Thyroid gland (tissue), 4 donors: ENCODE data around the gene PCSK2. TPM values are rescaled to one million over a fixed set of nuclear protein-coding genes. Genes with fewer than 3 reads are reported as not detected.

ENCODE experiments used
- DNase-seq, 2 donors: peaks; one replicate each; pipeline ENCODE4 v3.0.0-alpha.2; 2019
- H3K27ac ChIP-seq, 3 donors: fragments of 200-600 bp; sonication (generic); 1 replicate in 2 of 3; 2 replicates in 1 of 3; pipeline ENCODE4 v1.5.1; 2016 to 2019; ENCODE audit warnings: mild to moderate bottlenecking in 1 of 3, moderate library complexity in 1 of 3
- H3K27me3 ChIP-seq: fragments of 200-600 bp; sonication (generic); one replicate; pipeline ENCODE4 v1.5.1; 2019
- H3K36me3 ChIP-seq, 2 donors: fragments of 200-600 bp; sonication (generic); one replicate each; pipeline ENCODE4 v1.5.1; 2016 to 2019
- H3K4me1 ChIP-seq, 2 donors: fragments of 200-600 bp; sonication (generic); one replicate each; pipeline ENCODE4 v1.5.1; 2017 to 2019
- H3K4me3 ChIP-seq, 3 donors: fragments of 200-600 bp; sonication (generic); replicated peaks in 1 of 3; 1 replicate in 2 of 3; 2 replicates in 1 of 3; pipeline ENCODE4 v1.5.1; 2016; ENCODE audit warnings: mild to moderate bottlenecking in 1 of 3
- H3K9me3 ChIP-seq: fragments of 200-600 bp; sonication (generic); one replicate; pipeline ENCODE4 v1.5.1; 2017
- CTCF ChIP-seq, 6 experiments: fragments of 200-600 bp in 3 of 6; fragments of 450-650 bp in 3 of 6; sonication (generic) in 3 of 6; IDR thresholded peaks; one replicate each; pipeline ENCODE4 v1.5.1; 2016 to 2019; ENCODE audit warnings: antibody characterized with exemption in 6 of 6, mild to moderate bottlenecking in 2 of 6, inconsistent platforms in 1 of 6, moderate library complexity in 1 of 6
- POLR2A ChIP-seq, 2 donors: fragments of 450-650 bp; IDR thresholded peaks; one replicate each; pipeline ENCODE4 v1.6.1; 2017; ENCODE audit warnings: antibody characterized with exemption in 2 of 2, mild to moderate bottlenecking in 2 of 2, moderate library complexity in 1 of 2
- WGBS, 2 donors: methylation state at CpG; one replicate each; pipeline ENCODE4 v1.1.5; 2017; 5-methylcytosine and 5-hydroxymethylcytosine counted together
- intact Hi-C: fragments of 100-400 bp; cut with DNase I; formaldehyde crosslinking; loops from one replicate; pipeline ENCODE4 v1.15.1; 2023
- total RNA-seq, 4 donors: library from RNA; depleted of rRNA; stranded (reverse); fragments of >200 nt; gene quantifications; one replicate each; pipeline ENCODE4 v1.2.3, GENCODE V29; 2016

The PCSK2 gene
- total RNA-seq, 4 donors from 2014 or later, result 43.2 to 242 (median 112) TPM

- Histone ChIP-seq H3K4me3 (no peak overlapping the region), H3K4me1 (peaks cover under 1 to 9% of the 10 kb centered on the region in 2 donors), H3K36me3 (no peaks in the 10 kb centered on the region), H3K9me3 (no peaks in the 10 kb centered on the region), H3K27me3 (no peaks in the 10 kb centered on the region), H3K27ac (no peak overlapping the region)
- 93% methylated on average over 9 of the region's 9 CpGs for WGBS, 2 donors
- no peak for DNase-seq
- intact Hi-C loops, result no loop called here
- TF ChIP-seq POLR2A (IDR thresholded peaks at IDR 0.05) (no peak), CTCF (IDR thresholded peaks at IDR 0.05) (no peak)
Observed at GRCh38 chr20:17495826-17496225, 269.0 kb downstream of the PCSK2 start.

- no peaks in the 10 kb centered on the region for H3K27me3 ChIP-seq
- H3K9me3 ChIP-seq, result no peaks in the 10 kb centered on the region
- H3K27ac ChIP-seq, result peak overlapping the region in 1 of 3 donors; percentile 36
- no peaks in the 10 kb centered on the region for H3K36me3 ChIP-seq
- intact Hi-C loops, result no loop called here
- DNase-seq, result peak; percentile 21 to 40
- peaks cover 10 to 14% of the 10 kb centered on the region in 2 donors for H3K4me1 ChIP-seq
- WGBS, 2 donors, result 25 to 28% methylated on average over 10 to 11 of the region's 11 CpGs
- TF ChIP-seq CTCF (IDR thresholded peaks at IDR 0.05) (no peak), POLR2A (IDR thresholded peaks at IDR 0.05) (no peak)
- H3K4me3 ChIP-seq, result no peak overlapping the region
Observed at GRCh38 chr20:17497821-17498580, 271.2 kb downstream of the PCSK2 start.

GRCh38 chr20:17498641-17499040, 271.8 kb downstream of the PCSK2 start:
- WGBS, 2 donors, result 78 to 84% methylated on average over 13 of the region's 13 CpGs
- no peak for TF ChIP-seq POLR2A (IDR thresholded peaks at IDR 0.05)
- TF ChIP-seq CTCF (IDR thresholded peaks at IDR 0.05), result no peak

GRCh38 chr20:17499041-17499440, 272.2 kb downstream of the PCSK2 start:
- intact Hi-C loops, result no loop called here
- WGBS, 2 donors, result 76 to 81% methylated on average over 5 of the region's 5 CpGs
- no peaks in the 10 kb centered on the region for H3K9me3 ChIP-seq
- H3K27ac ChIP-seq, result no peak overlapping the region
- no peak overlapping the region for H3K4me3 ChIP-seq
- peak in 1 of 2 donors; percentile 23 for DNase-seq
- H3K4me1 ChIP-seq, result peaks cover 10 to 14% of the 10 kb centered on the region in 2 donors
- H3K36me3 ChIP-seq, result no peaks in the 10 kb centered on the region
- no peaks in the 10 kb centered on the region for H3K27me3 ChIP-seq
- TF ChIP-seq POLR2A (IDR thresholded peaks at IDR 0.05) (no peak), CTCF (IDR thresholded peaks at IDR 0.05) (no peak)

More at GRCh38 chr20:17498641-17499040, 271.8 kb downstream of the PCSK2 start:
- peak in 1 of 2 donors; percentile 12 for DNase-seq
- intact Hi-C loops, result no loop called here
- Histone ChIP-seq H3K4me1 (peaks cover 10 to 14% of the 10 kb centered on the region in 2 donors), H3K4me3 (no peak overlapping the region), H3K36me3 (no peaks in the 10 kb centered on the region), H3K27me3 (no peaks in the 10 kb centered on the region), H3K9me3 (no peaks in the 10 kb centered on the region), H3K27ac (no peak overlapping the region)

- no peak for DNase-seq
- Histone ChIP-seq H3K9me3 (no peaks in the 10 kb centered on the region), H3K27me3 (no peaks in the 10 kb centered on the region), H3K4me1 (peaks cover 10 to 14% of the 10 kb centered on the region in 2 donors), H3K36me3 (no peaks in the 10 kb centered on the region), H3K27ac (peak overlapping the region in 1 of 3 donors; percentile 10), H3K4me3 (no peak overlapping the region)
- 85 to 92% methylated on average over 10 of the region's 10 CpGs for WGBS, 2 donors
- TF ChIP-seq CTCF (IDR thresholded peaks at IDR 0.05), result no peak
- TF ChIP-seq POLR2A (IDR thresholded peaks at IDR 0.05), result no peak
- intact Hi-C loops, result loop anchor here (10.0 kb wide), 2 partner anchors 395 to 495 kb away; no protein-coding TSS in a partner anchor
Observed at GRCh38 chr20:17500271-17500670, 273.4 kb downstream of the PCSK2 start.
